Stimulated activated CD4-positive, alpha-beta T cell treated with anti-CD3 and anti-CD28 coated beads, Interleukin-12 subunit alpha, Interleukin-12 subunit beta, amount 100 ng/mL, for 24 hours (primary cell): ENCODE data around the gene FSIP2.

Experiments used
- DNase-seq, 2 experiments: peaks; one replicate each; pipeline ENCODE4 v3.0.0-alpha.2; 2020; ENCODE audit warnings: low read depth in 2 of 2

FSIP2 gene, protein sequence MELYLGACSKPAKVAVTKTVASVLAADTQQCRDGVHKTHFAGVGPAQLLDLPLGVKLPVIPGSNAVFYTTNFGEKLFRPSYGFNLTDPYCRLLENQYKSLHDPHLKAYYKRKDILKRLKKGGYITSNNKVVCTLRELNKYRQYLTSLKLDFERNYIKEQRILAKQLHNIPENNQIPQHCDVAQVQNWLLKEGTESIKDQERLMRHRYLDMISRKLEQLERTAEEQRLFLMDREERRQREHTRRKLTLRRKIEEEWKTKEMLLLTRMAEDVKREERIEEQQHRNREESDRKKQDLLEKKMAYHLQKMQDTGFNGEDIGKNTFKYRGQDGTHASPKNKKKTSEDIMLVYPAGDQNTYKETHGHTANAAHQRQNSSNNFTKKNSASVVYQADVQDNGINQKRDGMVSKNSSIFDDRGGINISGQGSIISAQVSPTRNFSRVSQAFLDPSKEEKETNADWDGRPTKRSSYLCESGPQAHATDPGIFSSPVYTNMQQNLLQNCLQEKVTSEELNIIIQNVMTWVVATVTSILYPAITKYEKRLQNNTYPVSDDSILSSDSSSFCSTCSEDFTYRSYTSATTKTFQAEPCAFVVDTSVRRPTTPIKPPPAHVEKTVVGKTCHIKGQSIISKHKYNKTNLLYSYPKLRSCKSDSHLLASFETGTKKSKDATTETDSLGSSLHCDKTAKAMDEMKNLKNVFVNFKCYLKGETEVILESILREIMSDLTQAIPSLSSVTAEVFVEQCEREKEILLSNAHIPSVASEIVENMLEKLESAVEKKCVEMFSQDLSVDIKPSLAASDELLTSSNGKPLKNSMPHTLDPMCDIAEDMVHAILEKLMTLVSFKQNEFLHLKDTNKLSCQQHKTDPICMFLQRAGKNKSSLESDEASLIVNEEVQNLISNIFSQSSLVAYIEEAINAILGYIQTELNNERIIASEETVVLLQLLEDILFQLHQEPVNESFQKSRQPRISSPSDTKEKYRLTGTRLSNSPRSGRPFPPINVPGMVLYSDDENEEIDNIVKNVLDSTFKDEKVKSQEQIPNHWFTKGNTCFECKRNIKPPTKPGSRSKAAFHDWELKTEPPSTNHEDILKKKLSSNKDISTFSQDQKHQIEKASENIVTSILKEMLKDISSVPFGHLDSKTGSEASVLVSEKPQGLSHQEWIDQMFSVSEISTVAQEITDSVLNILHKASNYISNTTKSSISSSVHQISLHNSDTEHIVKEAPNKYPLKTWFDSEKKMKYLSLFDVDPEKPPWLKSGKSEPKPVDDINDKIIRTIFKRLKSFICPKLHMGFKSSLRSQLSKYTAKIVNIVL (N-terminal part only)

DNA sequence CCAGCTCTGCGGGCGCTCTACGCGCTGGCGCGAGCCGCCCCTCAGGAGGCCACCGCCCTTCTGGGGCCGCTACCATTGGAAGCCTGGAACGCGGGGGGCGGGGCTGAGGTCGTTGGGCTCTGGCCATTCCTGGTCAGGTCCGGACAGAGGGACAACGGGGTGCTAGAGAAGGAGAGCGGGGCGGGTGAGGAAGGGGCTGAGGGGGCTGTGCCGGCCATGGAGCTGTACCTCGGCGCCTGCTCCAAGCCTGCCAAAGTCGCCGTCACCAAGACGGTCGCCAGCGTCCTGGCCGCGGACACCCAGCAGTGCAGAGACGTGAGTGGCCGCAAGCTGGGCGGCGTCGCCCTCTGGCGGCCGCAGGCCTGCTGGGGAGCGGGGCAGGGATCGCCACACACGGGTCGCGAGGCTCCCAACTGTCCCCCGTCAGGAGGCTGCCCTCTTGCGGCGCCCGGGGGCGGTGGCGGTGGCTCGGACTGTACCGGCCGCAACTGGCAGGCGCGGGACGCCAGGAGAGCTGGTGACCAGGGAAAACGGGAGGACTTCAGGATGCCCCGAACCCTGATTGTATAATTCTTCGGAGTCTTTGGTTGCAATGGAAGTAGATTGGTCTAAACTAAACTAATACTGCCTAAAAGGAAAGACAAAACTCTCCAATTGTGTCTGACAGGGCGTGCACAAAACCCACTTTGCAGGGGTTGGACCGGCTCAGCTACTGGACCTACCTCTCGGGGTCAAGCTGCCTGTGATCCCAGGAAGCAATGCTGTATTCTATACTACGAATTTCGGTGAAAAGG lies at the start of gene FSIP2:
Gene FSIP2 (plus strand): TSS at position 126 of the 794 bp plus-strand sequence. CDS start 91 bp downstream, at position 217.
- DNase-seq = peak in 1 of 2 experiments; percentile 24

DNA sequence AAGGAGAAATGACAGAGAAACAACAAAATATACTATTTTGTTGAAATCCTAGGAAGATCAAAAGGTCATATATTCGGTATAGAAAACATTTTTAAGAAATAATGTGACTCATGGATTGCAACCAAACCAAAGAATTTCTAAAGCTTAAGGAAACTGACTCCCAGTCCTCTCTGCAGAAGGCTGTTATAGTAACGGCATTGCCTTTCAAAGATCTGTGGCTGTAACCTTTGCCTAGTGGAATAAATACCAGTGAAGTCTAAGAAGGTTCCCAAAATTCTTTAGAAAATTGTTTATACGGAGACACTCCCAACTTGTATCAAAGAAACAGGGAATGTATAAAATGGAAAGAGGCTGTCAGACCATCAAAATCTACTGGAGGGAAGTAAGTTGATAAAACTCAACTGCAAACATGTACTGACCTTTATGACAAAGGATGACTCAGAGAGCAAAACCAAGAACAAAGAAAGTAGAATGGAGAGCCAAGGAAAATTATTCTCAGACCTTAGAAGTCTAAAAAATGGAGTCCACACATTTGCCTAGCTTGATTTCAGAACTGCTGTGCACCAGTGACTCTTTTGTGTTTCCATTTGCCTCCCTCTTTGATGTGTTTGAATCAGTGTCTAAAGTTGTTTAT lies 48.6 kb upstream of the FSIP2 start:
- DNase-seq = no peak

DNA sequence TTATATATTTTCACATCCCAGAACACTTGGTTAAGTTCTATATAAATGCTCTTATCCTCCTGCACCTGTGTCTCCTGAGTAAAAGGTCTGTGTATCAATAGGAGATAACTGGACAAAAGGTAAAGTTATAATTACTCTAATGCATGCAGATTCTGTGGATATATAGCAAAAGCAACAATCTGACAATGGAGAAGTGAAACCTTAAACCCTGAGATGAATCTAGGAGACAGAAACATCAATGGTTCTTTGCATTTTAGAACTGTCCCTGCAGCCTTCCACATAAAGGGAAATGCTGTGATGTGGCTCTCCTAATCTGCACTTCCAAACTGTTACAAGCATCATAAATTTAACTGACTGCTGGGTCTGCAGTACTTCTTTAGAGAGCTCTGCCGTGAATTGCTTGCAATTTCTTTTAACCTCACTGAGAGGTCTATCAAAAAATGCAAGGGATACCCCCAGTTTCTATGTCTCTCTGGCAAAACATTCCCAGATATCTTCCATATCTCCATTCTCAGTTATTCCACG lies 42.8 kb upstream of the FSIP2 start:
- no peak for DNase-seq

DNA sequence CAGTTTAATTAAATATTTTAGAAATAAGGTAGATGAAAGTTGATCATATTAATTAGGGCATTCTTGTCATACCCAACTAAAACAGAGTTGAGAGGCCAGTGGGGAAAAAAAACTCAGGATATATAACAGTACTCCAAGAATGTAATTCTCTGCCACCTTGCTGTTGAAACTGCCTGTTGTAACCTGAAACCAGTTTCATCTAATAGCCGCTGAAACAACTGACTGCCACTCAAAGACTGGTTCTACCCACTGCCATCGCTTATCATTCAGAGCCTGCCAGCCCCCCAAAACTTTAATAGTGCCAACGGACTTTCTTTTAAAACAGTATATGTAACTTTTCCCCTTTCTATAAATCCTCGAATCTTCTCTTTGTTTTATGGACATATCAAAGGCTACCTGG lies 37.7 kb upstream of the FSIP2 start:
- no peak for DNase-seq

DNA sequence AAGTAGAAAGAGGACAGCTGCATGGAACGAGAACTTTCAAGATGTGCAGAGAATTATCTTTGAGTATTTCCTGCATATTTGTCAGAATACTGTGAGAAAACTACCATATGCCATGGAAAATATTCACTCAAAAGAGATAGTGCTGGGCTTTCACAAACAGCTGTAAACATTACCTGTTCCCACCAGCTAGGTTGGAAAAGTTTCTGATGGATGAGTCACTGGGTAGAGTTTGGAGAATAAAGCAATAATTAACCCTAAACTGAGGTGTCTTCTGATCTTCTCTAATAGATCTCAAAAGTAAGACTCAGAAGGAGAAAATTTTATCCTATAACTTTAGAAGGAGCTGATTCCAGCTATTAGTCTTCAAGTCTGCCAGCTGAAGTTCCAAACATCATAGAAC lies 3.9 kb upstream of the FSIP2 start:
- no peak for DNase-seq

DNA sequence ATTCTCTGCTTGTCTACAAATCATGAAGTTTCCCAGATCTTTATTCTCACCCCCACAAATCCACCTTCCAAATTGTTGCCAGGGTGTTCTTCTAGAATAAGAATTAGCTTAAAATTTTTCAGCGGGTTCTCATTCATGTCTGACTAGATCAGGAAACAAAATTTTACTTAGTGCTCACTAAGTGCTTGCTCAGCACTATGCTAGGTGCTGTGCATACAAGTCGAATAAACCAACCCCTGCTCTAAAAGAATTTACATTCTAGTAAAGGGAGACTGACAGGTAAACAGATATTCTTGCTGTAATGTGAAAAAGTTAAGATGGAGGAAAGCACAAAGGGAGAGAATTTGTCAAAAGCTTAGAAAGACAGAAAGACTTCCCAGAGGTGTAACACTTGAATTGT lies 2.4 kb upstream of the FSIP2 start:
- no peak for DNase-seq

DNA sequence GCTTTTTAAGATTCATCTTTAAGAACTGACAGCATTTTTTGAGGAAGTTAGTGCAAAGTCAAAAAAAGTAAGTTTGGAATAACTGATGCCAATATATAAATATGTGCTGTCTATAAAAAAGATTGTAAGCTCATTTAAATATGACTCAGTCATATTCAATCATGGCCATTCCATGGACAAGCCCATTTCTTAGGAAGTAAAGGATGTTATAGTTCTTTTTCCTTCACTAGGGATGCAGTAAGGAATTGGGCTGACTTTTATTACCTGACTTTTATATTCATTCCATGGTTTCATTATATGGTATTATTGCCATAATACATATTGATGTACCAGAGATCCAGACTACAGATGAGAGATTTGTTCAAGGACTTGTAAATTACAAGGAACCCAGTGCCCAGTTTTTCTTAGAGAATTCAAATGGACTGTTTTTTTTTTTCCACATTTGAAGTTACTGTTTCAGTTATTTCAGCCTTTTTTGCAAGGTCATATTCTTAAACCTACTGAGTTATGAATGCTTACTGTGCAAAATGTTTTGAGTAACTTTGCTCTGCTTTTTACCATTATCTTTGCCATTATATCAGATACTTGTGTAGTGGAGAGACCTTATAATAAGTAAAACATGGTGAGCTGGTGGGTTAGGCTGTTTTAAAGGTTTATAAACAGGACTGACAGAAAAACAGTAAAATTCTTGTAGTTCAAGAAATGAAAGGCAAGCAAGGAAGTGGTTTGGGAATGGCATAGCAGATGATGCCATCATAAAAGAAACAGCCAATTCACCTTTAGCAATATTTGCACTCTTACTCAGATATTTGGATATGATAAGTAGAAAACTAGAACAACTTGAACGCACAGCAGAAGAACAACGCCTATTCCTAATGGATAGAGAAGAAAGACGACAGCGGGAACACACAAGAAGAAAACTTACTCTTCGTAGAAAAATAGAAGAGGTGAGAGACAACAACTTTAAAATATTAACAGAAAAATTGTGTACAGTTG lies 7.6 kb downstream of the FSIP2 start:
- no peak for DNase-seq

DNA sequence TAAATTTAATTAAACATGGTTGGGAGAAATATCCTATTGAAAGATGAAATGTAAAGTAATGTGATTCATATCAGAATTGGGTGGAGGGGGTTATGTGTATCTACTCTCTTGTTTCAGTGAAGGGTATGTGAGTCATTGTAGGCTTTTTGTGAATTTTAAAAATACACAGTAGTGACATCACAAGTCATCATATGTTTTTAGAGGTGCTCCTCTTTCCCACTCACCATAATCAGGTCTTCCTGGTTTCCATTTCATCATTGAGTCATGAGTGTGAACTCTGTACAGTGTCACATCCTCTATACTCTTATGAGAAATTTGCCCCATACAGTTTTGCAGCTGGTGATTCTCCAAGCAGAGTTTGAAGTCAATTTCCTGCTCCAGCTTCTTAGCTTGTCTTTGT lies 18.8 kb downstream of the FSIP2 start:
- DNase-seq = no peak

DNA sequence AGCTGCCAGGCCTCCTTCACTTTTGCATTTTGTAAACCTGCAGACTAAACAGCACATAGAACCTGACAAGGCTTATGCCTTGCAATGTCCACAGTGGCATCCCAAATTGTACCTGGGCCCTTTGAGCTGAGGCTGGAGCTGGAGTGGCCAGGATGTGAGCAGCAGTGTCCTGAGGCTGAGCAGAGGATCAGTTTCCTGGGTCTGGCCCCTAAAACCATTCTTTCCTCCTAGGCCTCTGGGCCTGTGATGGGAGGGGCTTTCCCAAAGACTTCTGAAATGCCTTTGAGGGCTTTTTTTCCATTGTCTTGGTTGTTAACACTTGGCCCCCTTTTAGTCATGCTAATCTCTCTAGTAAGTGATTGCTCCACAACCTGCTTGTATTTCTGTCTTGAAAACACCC lies 32.8 kb downstream of the FSIP2 start:
- DNase-seq = no peak

DNA sequence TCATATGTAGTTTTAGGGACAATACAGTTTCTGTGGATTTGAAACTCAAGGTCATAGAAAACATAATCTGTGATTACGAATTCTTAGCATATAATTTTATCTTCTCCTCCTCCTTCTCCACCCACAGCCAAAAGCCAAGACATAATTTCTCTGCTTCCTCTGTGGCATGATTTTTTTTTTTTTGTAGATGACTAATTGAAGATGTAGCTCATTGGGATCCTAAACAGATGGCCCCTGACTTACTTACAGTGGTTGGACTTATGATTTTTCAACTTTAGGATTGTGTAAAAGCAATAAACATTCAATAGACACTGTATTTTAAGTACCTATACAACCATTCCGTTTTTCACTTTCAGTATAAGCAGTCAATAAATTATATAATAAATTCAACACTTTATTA lies 42.3 kb downstream of the FSIP2 start:
- DNase-seq = no peak

DNA sequence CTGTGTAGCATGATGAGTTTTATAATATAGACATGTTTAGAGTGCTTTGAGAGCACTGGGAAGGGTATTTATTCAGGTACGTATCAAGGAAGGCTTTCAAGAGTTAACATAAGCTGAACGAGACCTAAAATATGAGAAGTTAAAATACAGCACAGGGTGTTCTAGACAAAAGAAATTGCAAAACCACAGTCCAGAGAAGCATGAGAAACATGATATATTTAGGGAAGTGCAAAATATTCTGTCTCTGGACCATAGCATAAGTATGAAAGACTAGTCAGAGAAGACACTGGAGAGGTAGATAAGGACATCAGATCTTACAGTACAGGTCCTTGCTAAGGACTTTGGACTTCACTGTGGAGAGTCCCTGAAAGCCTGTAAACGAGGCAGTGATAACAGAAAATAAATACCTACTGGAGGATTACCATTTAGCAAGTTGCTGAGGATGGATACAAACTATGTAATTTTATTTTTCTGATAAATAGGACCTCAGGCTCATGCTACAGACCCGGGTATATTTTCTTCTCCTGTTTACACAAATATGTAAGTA lies 43.7 kb downstream of the FSIP2 start:
- no peak for DNase-seq

DNA sequence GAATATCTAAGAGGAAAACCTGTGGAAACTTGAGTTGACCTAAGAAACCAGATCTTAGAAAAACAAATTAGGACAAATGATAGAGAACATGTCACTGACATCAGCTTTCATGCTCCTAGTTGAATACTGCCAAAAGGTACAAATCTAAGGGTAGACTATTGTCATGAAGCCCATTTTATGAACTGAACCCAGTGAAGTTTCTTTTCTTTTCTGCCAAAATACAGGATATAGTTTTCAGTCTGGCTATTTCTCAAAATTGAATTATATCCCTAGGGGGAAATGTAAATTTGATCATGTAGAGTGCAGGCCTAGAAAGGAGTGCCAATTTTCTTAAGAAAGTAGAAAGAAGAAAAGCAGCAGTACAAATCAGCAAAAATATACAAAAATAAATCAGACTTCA lies 46.6 kb downstream of the FSIP2 start:
- DNase-seq = no peak

DNA sequence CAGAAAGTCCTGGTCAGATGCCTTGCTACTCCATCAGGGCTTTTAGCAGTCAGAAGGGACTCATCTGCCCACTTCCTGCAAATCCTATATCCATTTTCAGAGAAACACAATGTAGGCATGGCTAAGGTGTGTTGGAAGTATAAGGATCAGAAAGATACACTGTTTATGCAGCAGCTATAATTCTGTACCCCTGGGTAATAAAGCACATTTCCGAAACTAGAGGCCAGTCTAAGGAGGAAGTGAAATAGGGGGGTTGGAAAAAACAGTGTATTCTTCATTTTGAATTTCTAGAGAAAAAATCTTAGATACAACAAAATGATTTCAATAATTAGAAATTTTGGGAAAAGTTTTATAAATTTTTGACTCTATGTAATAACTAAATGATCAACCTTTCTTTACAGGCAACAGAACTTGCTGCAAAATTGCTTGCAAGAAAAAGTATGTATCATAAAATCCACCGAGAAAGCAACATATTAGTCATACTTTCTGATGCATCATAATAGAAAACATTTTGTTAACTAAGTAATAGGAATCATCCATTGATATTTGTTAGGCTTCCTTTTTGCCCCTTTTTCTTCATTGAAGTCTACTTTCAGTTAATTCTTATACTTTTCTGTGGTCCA lies 47.4 kb downstream of the FSIP2 start:
- no peak for DNase-seq

DNA sequence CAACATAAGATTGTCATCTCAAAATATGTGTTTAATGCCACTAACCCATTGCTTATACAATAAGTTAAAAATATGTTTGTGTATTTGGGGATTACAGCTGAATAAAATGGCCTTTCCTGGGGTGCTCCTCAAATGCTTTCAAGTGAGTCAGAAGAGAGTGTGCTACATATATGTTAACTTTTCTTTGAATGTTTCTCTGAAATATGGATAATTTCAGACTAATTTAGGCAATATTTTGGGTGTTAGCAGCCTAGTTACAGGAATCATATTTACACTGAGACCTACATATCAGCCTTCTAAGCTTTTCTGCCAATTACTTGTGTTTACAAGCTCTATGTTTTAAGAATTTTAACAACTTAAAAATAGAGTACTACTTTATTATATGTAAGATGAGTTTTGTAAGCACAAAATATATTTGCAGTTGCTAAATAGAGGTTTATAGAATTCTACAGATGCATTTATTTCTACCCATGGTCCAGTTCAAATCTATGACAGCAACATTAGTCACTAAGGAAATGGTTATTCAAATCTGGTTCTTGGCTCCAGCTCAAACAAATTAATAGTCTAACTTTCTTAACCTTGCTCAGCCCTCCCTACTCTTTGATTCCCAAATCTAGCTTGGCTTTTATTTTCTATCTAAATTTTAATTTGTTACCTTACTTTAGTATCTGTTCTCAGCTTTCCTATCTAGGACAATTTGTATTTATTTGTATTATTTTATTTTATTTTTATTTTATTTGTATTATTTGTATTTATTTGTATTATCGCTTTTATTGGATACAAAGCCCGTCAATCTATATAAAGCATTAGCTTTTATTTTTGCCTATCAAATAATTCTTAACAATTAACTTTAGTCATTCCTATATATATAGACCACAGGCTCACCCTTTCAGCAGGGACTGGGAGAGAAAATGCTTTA lies 48.9 kb downstream of the FSIP2 start:
- DNase-seq = no peak

DNA sequence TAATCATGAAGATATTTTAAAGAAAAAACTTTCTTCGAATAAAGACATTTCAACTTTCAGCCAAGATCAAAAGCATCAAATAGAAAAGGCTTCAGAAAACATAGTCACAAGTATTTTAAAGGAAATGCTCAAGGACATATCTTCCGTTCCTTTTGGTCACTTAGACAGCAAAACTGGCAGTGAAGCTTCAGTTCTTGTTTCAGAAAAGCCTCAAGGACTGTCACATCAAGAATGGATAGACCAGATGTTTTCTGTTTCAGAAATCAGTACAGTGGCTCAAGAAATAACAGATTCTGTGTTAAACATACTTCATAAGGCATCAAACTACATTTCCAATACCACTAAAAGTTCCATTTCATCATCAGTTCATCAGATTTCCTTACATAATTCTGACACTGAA lies 51.8 kb downstream of the FSIP2 start:
- no peak for DNase-seq

DNA sequence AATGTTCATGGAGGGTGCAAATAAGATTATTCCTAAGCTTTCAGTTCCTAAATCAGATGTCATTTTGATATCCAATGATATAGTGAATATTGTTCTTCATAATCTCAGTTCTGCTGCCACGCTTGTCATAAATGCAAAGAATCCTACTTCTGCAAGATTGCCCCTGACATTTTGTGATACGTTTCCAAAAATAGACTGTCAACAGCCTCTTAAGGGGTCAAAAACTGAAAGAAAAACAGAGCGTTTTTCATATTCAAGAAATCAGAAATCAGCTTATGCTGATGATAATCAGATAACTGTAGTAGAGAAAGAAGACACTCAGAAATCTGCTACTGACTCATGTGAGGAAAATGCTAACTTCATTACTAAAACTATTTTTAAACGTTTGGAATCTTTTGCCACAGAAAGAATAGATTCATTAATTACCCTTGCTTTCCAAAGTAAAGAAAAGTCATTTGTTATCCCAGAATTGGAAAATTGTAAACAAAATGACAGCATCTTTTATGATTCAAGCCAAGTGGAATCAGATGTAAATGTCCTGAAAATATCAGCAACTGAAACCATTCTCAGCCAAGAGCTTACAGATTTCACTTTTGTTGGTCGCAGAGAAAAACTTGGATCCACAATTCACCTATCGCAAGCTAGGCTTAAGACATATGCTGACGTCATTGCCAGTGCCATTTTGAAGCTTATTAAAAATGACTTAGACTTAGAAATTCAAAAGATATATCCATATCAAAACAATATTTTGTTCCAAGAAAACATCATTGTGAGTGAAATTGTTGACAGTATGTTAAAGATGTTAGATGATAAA lies 55.1 kb downstream of the FSIP2 start:
- no peak for DNase-seq

DNA sequence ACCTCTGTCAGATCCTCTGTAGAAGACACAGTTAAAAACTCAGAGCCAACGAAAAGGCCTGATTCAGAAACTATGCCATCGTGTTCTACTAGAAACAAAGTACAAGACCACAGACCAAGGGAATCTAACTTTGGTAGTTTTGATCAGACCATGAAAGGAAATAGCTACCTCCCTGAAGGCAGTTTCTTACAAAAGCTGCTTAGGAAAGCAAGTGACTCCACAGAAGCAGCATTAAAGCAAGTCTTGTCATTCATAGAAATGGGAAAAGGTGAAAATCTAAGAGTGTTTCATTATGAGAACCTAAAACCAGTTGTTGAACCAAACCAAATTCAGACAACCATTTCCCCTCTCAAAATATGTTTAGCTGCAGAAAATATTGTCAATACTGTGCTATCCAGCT lies 58.2 kb downstream of the FSIP2 start:
- no peak for DNase-seq
